Measurements from ENCODE around the gene IGF1.

The IGF1 gene

GRCh38 chr12:102475355-102475754 lies 5.0 kb downstream of the IGF1 start:
- TF ChIP-seq SIN3A (IDR thresholded peaks at IDR 0.05; ENCODE audit: borderline replicate concordance, insufficient read depth, low read length) = no peak
- no peak for TF ChIP-seq REST (IDR thresholded peaks at IDR 0.05; ENCODE audit: insufficient read depth in 1 of 2, low read depth in 2 of 2, low read length in 2 of 2)
- no peak for TF ChIP-seq FOXP2 (optimal IDR thresholded peaks at IDR 0.05; ENCODE audit: borderline replicate concordance, extremely low read depth, extremely low read length, insufficient read depth)
- no peak for TF ChIP-seq TAF1 (IDR thresholded peaks at IDR 0.05; ENCODE audit: borderline replicate concordance, insufficient read depth, low read length)
- no peak for TF ChIP-seq POLR2AphosphoS5 (IDR thresholded peaks at IDR 0.05; ENCODE audit: low read depth, low read length)

- no peak for TF ChIP-seq FOXP2 (optimal IDR thresholded peaks at IDR 0.05; ENCODE audit: borderline replicate concordance, extremely low read depth, extremely low read length, insufficient read depth)
- no peak for TF ChIP-seq POLR2AphosphoS5 (IDR thresholded peaks at IDR 0.05; ENCODE audit: low read depth, low read length)
- no peak for TF ChIP-seq REST (IDR thresholded peaks at IDR 0.05; ENCODE audit: insufficient read depth in 1 of 2, low read depth in 2 of 2, low read length in 2 of 2)
- TF ChIP-seq SIN3A (IDR thresholded peaks at IDR 0.05; ENCODE audit: borderline replicate concordance, insufficient read depth, low read length) = no peak
- no peak for TF ChIP-seq TAF1 (IDR thresholded peaks at IDR 0.05; ENCODE audit: borderline replicate concordance, insufficient read depth, low read length)
Observed at GRCh38 chr12:102474438-102475064, 5.8 kb downstream of the IGF1 start.

- TF ChIP-seq REST (IDR thresholded peaks at IDR 0.05; ENCODE audit: insufficient read depth in 1 of 2, low read depth in 2 of 2, low read length in 2 of 2) (no peak), TAF1 (IDR thresholded peaks at IDR 0.05; ENCODE audit: borderline replicate concordance, insufficient read depth, low read length) (no peak)
Observed at GRCh38 chr12:102472496-102472895, 7.9 kb downstream of the IGF1 start.

- TF ChIP-seq REST (IDR thresholded peaks at IDR 0.05; ENCODE audit: insufficient read depth in 1 of 2, low read depth in 2 of 2, low read length in 2 of 2) (no peak), TAF1 (IDR thresholded peaks at IDR 0.05; ENCODE audit: borderline replicate concordance, insufficient read depth, low read length) (no peak), POLR2AphosphoS5 (IDR thresholded peaks at IDR 0.05; ENCODE audit: low read depth, low read length) (no peak)
Observed at GRCh38 chr12:102471556-102471955, 8.8 kb downstream of the IGF1 start.

GRCh38 chr12:102470945-102471344 lies 9.4 kb downstream of the IGF1 start:
- TF ChIP-seq SIN3A (IDR thresholded peaks at IDR 0.05; ENCODE audit: borderline replicate concordance, insufficient read depth, low read length) (no peak), FOXP2 (optimal IDR thresholded peaks at IDR 0.05; ENCODE audit: borderline replicate concordance, extremely low read depth, extremely low read length, insufficient read depth) (no peak), REST (IDR thresholded peaks at IDR 0.05; ENCODE audit: insufficient read depth in 1 of 2, low read depth in 2 of 2, low read length in 2 of 2) (no peak), POLR2AphosphoS5 (IDR thresholded peaks at IDR 0.05; ENCODE audit: low read depth, low read length) (no peak), TAF1 (IDR thresholded peaks at IDR 0.05; ENCODE audit: borderline replicate concordance, insufficient read depth, low read length) (no peak)

Measured in PFSK-1 (cell line).